Measurements from ENCODE around the gene SLA2.
"Not testable (repeated sequence)": the region's sequence is repeated elsewhere in the genome, so short reads cannot be mapped to it uniquely, and the experiment has no call there.

SLA2 gene

GRCh38 chr20:36644706-36645095, 1.3 kb downstream of the SLA2 start:
- DNase-seq = no peak

GRCh38 chr20:36644032-36644705, 1.8 kb downstream of the SLA2 start:
- no peak for DNase-seq

- DNase-seq = no peak
These were observed 3.9 kb downstream of the SLA2 start for GRCh38 chr20:36642136-36642535.

- no peak for DNase-seq
These were observed 4.5 kb downstream of the SLA2 start for GRCh38 chr20:36641506-36641843.

DNA sequence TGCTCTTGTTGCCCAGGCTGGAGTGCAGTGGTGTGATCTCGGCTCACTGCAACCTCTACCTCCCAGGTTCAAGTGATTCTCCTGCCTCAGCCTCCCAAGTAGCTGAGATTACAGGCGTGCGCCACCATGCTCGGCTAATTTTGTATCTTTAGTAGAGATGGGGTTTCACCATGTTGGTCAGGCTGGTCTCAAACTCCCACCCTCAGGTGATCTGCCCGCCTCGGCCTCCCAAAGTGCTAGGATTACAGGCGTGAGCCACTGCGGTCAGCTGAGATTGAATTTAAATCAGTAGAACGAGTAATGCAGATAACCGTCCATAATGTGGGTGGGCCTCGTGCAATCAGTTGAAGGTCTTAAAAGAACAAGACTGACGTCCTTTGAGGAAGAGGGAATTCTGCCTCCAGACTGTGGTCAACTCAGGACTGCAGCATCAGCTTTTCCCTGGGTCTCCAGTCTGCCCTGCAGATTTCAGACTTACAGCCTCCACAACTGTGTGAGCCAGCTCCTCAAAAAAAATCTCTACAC, 7.1 kb downstream of the SLA2 start:
- DNase-seq = not testable (repeated sequence)

DNA sequence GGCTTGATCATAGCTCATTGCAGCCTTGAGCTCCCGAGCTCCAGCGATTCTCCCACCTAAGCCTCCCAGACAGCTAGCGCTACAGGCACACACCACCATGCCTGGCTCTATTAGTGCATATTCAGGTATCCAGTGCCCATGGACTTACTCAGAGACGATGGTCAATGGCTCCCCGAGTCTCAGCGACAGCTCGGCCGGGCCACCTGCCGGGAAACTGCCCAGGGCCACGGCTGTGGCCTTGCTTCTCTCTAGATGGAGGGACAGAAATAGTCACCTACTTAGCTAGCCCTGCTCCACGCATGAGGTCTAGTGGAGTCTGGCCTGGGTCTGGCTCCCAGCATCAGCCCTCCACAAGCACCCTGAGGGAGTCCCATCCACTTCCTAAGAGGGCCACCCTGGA, 11.7 kb downstream of the SLA2 start:
- no peak for DNase-seq

GRCh38 chr20:36633285-36633772, 12.7 kb downstream of the SLA2 start:
- DNase-seq = no peak

DNA sequence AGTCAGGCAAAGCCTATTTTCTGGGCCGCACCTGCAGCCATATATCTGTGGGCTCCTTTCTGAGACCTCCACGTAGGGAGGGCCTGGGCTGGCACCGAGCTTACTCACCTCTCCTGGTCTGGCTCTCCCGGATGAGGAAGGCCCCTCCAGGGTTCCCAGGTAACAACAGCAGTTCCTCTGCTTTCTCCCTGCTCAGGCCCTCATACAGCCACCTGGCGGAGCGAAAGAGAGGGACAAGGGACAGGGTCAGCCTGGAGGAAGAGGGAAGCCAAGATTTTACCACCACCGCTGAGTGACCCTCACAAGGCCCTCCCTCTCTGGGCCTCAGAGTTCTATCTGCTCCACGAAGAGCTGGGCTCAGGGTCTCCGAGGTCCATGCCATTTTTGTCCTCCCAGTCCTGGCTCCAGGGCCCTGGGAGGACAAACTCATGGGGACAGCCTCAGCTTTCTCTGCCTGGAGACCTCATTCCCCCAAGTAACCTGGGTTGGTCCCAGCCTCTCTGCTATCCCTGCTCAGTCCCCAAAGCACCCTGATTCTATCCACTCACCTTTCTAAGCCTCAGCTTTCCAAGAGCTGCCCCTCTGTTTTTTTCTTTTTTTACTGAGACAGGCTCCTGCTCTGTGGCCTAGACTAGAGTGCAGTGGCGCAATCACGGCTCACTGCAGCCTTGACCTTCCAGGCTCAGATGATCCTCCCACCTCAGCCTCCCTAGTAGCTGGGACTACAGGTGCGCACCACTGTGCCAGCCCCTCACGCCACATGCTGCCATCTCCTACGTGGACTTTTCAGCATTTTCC, 13.3 kb downstream of the SLA2 start:
- no peak for DNase-seq

DNA sequence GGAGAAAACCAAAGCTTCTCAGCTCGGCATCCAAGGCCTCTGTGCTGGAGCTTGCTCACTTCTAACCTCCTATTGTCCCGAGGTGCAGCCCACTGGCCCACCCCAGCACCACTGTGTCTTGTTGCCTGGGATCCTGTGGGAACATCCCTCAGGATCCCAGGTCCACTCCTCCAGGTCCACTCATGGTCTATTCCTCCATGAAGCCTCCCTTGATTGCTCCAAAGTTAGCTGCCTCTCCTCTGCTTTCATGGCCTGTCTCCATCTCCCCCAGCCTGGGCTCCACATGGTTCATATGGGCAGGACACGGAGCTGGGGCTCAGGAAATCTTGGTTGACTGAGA, 13.9 kb downstream of the SLA2 start:
- no peak for DNase-seq

DNA sequence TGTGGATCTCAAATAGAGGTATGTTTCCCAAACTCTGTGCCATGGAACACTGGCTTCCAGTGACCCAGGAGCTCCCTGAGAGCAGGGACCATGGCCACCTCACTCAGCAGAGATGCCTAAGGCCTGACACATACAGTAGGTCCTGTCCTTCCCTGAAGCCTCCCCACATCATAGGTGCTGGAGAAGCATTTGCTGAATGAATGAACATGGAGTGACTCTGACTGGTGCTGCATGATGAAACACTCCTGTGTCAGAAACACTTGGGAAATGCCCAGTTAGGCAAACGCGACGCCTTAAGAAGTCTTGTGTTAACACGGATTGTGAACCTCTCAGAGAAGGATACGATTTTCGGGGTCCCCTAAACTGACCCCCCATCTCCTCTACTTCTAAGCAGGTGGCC, 14.3 kb downstream of the SLA2 start:
- no peak for DNase-seq

DNA sequence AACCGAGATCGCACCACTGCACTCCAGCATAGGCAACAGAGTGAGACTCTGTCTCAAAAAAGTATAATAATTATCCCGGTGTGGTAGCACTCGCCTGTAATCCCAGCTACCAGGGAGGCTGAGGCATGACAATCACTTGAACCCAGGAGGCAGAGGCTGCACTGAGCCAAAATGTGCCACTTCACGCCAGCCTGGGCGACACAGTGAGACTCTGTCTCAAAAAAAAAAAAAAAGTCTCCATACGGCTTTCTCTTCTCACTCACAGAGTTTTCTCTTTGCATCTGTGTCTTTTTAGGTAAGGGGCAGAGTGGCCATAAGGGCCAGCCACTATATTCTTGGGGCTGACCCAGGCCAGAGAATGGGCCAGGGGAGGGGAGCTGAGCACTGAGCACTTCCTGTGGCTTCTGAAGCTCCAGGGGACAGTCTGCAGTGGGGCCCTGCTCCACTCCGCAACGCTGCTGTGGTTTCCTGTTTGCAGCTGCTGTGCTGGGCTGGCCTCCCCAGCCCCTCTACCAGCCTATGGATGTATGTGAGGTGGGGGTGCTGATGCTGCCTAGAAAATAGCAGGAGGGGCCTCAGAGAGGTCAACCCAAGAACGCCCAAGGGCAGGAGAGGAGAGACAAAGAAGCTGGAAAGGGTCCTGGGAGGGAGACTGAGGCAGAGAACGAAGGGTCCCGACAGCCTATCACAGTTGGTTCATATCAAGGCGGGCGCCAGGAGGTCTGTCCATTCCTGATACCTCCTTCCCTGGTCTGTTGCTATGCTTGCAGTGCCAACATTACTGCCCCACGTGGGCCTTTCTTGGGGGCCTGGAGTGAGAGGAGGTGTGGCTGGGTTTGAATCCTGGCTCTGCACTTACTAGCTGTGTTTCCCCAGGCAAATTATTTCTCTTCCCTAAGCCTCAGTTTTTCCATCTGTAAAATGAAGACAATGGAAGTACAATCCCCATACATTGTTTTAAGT, 16.0 kb downstream of the SLA2 start:
- DNase-seq = no peak

- DNase-seq = no peak
These were observed 17.9 kb downstream of the SLA2 start for GRCh38 chr20:36628076-36628475.

DNA sequence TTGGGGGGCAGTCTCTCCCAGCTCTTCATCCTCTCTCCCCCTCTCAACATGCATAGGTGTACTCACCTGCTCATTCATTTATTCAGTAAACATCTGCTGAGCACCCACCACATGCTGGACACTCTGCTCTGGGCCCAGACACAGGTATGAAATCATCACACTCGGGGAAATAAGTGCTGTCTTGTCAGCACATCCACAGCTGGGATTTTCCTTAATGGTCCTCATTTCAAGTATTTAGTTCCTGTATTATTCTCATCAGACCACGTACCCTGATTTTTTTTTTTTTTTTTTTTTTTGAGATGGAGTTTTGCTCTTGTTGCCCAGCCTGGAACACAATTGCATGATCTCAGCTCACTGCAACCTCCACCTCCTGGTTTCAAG, 21.1 kb downstream of the SLA2 start:
- DNase-seq = no peak

- no peak for DNase-seq
These were observed 21.7 kb downstream of the SLA2 start for GRCh38 chr20:36624068-36624943.

DNA sequence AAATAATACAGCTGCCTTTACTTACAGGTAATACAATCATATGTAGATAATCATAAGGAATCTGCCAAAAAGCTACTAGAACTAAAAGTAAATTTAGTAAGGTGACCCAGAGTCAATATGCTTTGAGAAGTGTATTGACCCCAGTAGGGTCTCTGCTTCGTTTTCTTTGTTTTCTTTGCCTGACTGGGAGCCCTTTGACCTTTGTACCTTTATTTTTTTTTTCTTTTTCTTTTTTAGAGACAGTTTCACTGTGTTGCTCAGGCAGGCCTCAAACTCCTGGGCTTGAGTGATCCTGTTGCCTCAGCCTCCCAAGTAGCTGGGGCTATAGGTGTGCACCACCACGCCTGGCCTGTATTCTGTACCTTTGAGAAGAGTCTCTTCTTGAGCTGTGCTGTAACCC, 22.6 kb downstream of the SLA2 start:
- no peak for DNase-seq

- no peak for DNase-seq
These were observed 25.1 kb downstream of the SLA2 start for GRCh38 chr20:36620917-36621316.

DNA sequence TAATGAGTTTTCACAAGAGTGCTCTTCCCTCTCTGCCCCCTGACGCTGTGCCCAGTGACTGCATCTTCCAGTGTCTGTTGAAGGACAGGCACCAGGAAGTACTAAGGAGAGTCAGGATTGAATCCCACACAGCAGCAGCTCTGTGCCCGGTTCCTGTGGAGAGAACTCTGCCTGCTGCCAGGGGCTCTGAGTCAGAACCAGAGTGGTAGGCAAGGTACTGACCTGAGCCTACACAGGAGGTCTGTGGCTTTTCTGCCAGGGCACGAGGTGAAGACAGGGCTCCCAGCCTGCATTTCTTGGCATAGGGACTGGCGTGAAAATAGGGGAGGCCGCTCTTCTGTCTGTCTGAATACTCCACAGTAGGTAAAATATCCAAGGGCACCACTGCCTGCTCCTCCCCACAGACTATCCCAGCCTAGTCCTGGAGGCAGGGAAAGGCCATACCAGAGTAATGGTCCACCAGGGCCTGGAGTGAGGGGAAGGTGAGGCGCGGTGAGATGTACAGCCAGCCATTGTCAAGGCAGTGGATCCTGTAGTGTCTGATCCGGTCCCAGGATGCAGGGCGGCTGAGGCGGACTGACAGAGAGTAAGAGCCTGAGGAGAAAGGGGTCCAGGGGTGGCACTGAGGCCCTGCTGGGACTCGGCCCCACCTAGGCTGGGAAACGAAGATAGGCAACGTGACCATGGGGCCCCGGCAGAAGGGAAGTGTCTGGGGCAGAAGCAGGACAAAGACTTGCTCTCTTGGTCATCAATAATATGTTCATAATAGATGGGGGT, 31.0 kb downstream of the SLA2 start:
- DNase-seq = no peak

- DNase-seq = no peak
These were observed 32.0 kb downstream of the SLA2 start for GRCh38 chr20:36613974-36614373.

DNA sequence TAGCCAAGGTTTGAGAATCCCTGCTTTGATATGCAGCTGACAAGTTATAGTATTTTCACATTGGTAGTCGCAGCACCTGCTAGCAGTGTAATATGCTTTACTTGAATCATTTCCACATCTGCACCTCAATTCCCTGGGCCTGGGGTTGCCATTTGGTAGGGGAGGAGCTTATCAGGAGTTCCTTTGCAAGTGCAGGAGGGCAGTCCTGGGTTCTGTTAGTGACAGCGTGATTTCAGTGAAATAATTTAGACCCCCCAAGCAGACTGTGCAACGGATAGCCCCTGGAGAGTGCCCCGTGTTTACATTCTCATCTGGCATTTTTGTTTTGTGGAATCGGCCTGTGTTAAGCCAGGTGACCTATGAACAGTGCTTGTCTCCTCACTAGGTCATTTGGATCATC, 34.4 kb downstream of the SLA2 start:
- DNase-seq = no peak

- DNase-seq = not testable (repeated sequence)
These were observed 37.6 kb downstream of the SLA2 start for GRCh38 chr20:36608388-36608728.

GRCh38 chr20:36607586-36608387, 38.2 kb downstream of the SLA2 start:
- no peak for DNase-seq
